ENCODE data around the gene LYPD6.

LYPD6 gene

GRCh38 chr2:149342509-149342908 is 12.1 kb downstream of the LYPD6 start:
- no peak for TF ChIP-seq CTCF (IDR thresholded peaks at IDR 0.05; ENCODE audit: low read depth, low read length, missing control alignments)
- no peak overlapping the region for H3K4me3 ChIP-seq (ENCODE audit: low read depth, low read length)
- no peak for DNase-seq (ENCODE audit: low read depth)

- TF ChIP-seq CTCF (IDR thresholded peaks at IDR 0.05; ENCODE audit: low read depth, low read length, missing control alignments) = no peak
- H3K4me3 ChIP-seq (ENCODE audit: low read depth, low read length) = no peak overlapping the region
- DNase-seq (ENCODE audit: low read depth) = no peak
These were observed 13.7 kb downstream of the LYPD6 start for GRCh38 chr2:149344105-149344504.

- H3K4me3 ChIP-seq (ENCODE audit: low read depth, low read length) = no peak overlapping the region
- no peak for DNase-seq (ENCODE audit: low read depth)
- no peak for TF ChIP-seq CTCF (IDR thresholded peaks at IDR 0.05; ENCODE audit: low read depth, low read length, missing control alignments)
These were observed 15.9 kb downstream of the LYPD6 start for GRCh38 chr2:149346272-149346671.

GRCh38 chr2:149348291-149348690 is 17.9 kb downstream of the LYPD6 start:
- DNase-seq (ENCODE audit: low read depth) = no peak
- TF ChIP-seq CTCF (IDR thresholded peaks at IDR 0.05; ENCODE audit: low read depth, low read length, missing control alignments) = no peak
- no peak overlapping the region for H3K4me3 ChIP-seq (ENCODE audit: low read depth, low read length)

GRCh38 chr2:149353421-149353820 is 23.0 kb downstream of the LYPD6 start:
- H3K4me3 ChIP-seq (ENCODE audit: low read depth, low read length) = no peak overlapping the region
- no peak for TF ChIP-seq CTCF (IDR thresholded peaks at IDR 0.05; ENCODE audit: low read depth, low read length, missing control alignments)
- no peak for DNase-seq (ENCODE audit: low read depth)

- TF ChIP-seq CTCF (IDR thresholded peaks at IDR 0.05; ENCODE audit: low read depth, low read length, missing control alignments) = no peak
- H3K4me3 ChIP-seq (ENCODE audit: low read depth, low read length) = no peak overlapping the region
- DNase-seq (ENCODE audit: low read depth) = no peak
These were observed 25.5 kb downstream of the LYPD6 start for GRCh38 chr2:149355716-149356422.

GRCh38 chr2:149357058-149357457 is 26.7 kb downstream of the LYPD6 start:
- TF ChIP-seq CTCF (IDR thresholded peaks at IDR 0.05; ENCODE audit: low read depth, low read length, missing control alignments) = no peak
- DNase-seq (ENCODE audit: low read depth) = no peak
- no peak overlapping the region for H3K4me3 ChIP-seq (ENCODE audit: low read depth, low read length)
